Muscle layer of duodenum (tissue), 2 donors: Measurements from ENCODE around the gene EPHB1.
"Not testable (repeated sequence)": the region's sequence is repeated elsewhere in the genome, so short reads cannot be mapped to it uniquely, and the experiment has no call there.

Experiments
- H3K27ac ChIP-seq: one replicate; pipeline ENCODE4 v1.7.0; 2013; ENCODE audit warnings: mild to moderate bottlenecking, low read length
- H3K27me3 ChIP-seq: one replicate; pipeline ENCODE4 v1.7.0; 2013; ENCODE audit warnings: low read depth, mild to moderate bottlenecking, control low read depth, low read length
- H3K36me3 ChIP-seq, 2 donors: one replicate each; pipeline ENCODE4 v1.7.0; 2013; ENCODE audit warnings: low read length in 2 of 2, control low read depth in 1 of 2, mild to moderate bottlenecking in 1 of 2; ENCODE audit not compliant: insufficient read depth in 2 of 2, control insufficient read depth in 1 of 2
- H3K4me1 ChIP-seq, 2 donors: one replicate each; pipeline ENCODE4 v1.7.0; 2013; ENCODE audit warnings: low read length in 2 of 2, mild to moderate bottlenecking in 2 of 2, control low read depth in 1 of 2, moderate library complexity in 1 of 2; ENCODE audit not compliant: insufficient read depth in 2 of 2, control insufficient read depth in 1 of 2
- H3K4me3 ChIP-seq, 2 donors: one replicate each; pipeline ENCODE4 v1.7.0; 2013; ENCODE audit warnings: low read length in 2 of 2, low read depth in 1 of 2, mild to moderate bottlenecking in 1 of 2
- H3K9me3 ChIP-seq, 2 donors: one replicate each; pipeline ENCODE4 v1.7.0; 2013; ENCODE audit warnings: low read length in 2 of 2, control low read depth in 1 of 2, mild to moderate bottlenecking in 1 of 2; ENCODE audit not compliant: control insufficient read depth in 1 of 2
- donor health status: healthy.

Gene EPHB1

DNA sequence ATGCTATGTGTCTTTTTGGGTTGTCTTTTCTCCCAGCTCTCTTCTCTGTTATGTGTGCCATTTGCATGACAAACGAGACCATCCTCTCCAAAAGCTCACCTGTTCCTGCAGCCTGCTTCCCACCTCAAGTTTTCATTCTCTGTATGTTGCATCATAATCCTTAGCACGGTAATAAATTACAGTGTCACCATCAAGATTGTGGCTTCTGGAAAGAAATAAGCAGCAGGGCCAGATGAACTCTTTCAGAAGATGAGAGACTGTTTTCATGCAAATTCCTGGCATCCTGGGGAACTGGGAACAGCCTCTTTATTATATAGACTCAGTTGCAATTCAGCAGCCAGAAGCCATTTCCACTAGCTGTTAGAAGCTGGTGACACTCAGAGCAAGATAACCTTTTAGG lies 436.7 kb downstream of the EPHB1 start:
- Histone ChIP-seq H3K4me1 (no peaks in the 10 kb centered on the region), H3K9me3 (no peaks in the 10 kb centered on the region), H3K36me3 (no peaks in the 10 kb centered on the region), H3K4me3 (no peak overlapping the region), H3K27ac (no peak overlapping the region), H3K27me3 (no peaks in the 10 kb centered on the region)

DNA sequence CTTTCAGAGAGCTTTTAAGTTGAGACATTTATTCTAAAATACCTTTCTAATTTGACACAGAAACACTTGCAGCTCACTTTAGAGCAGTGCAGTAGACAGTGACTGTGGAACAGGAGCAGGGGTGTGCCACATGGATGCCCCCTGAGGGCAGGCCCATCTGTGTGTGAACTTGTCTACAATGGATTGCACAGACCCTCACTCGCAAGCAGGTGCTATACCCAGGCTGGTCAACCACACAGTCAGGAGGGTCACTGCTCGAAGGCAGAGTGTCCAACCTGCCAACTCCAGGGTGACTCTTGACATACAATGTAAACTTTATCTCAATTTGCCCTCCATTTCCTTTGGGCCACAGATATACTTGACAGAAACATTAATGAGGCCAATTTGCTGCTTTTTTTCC lies 437.2 kb downstream of the EPHB1 start:
- no peaks in the 10 kb centered on the region for H3K27me3 ChIP-seq
- no peak overlapping the region for H3K4me3 ChIP-seq
- no peaks in the 10 kb centered on the region for H3K9me3 ChIP-seq
- H3K36me3 ChIP-seq, result no peaks in the 10 kb centered on the region
- H3K4me1 ChIP-seq, result no peaks in the 10 kb centered on the region
- no peak overlapping the region for H3K27ac ChIP-seq

DNA sequence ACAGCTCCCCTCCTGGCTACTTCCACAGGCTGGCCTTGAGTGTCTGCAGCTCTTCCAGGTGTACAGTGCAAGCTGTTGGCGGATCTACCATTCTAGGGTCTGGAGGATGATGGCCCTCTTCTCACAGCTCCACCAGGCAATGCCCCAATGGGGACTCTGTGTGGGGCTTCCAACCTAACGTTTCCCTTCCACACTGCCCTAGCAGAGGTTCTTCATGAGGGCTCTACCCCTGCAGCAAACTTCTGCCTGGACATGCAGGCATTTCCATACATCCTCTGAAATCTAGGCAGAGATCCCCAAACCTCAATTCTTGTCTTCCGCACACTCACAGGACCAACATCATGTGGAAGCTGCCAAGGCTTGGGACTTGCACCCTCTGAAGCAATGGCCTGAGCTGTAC lies 438.4 kb downstream of the EPHB1 start:
- not testable (repeated sequence) for H3K36me3 ChIP-seq, H3K27ac ChIP-seq, H3K4me1 ChIP-seq, H3K27me3 ChIP-seq, H3K9me3 ChIP-seq, H3K4me3 ChIP-seq

DNA sequence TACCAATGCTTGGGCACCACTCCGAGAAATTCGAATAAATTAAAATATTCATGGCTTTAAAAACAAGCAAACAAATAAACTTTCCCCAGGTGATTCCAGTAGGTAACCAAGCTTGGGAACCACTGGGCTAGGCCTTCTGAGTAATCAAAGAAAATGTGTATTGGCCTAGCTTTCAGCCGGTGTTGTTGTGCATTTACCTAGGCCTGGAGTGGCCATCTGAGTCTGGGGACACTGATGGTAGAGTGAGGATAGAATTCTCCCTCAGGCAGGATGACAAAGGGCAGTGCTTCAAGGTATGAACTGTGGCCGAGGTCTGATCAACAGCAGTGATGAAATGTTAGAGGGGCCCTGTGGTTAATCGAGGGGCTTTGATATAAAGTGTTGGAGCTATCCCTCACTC lies 440.5 kb downstream of the EPHB1 start:
- no peaks in the 10 kb centered on the region for H3K9me3 ChIP-seq
- H3K27me3 ChIP-seq, result no peaks in the 10 kb centered on the region
- H3K4me1 ChIP-seq, result no peaks in the 10 kb centered on the region
- H3K27ac ChIP-seq, result no peak overlapping the region
- H3K36me3 ChIP-seq, result no peaks in the 10 kb centered on the region
- H3K4me3 ChIP-seq, result no peak overlapping the region

DNA sequence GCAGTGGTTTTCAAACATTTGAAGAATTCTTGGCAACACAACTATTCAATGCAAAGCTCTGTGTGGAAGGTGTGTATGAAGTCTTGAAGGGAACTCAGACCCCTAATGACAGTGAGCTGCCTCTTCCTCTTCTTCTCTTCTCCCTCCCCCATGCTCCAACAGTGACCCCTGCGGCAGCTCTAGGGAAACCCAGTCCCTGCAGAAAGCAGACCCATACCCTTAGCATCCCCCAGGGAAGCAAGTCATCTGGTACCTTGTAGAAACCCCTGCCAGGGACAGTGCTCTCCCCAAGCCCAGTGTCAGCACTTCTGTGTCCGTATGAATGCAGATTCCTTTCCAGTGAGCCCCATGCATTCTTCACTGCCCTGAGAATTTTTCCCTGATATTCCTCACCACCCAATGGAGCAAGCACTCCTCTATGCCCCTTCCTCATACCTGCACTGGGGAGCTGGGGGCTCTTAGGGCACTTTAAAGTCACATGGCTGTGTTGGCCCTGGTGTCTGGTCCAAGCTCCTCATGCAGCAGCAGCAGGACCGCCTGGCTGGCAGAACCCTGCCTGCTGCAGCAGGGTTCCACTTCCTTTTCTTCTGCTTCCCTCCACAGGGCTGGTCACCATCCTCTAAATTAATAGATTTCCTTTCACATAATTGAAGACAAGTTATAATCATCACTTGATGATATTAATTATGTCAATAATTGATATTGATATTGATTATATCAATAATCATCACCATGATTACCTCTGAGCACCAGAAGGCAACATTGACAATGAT lies 442.5 kb downstream of the EPHB1 start:
- no peaks in the 10 kb centered on the region for H3K4me1 ChIP-seq
- H3K27me3 ChIP-seq, result no peaks in the 10 kb centered on the region
- H3K27ac ChIP-seq, result no peak overlapping the region
- H3K9me3 ChIP-seq, result no peaks in the 10 kb centered on the region
- no peak overlapping the region for H3K4me3 ChIP-seq
- H3K36me3 ChIP-seq, result no peaks in the 10 kb centered on the region

DNA sequence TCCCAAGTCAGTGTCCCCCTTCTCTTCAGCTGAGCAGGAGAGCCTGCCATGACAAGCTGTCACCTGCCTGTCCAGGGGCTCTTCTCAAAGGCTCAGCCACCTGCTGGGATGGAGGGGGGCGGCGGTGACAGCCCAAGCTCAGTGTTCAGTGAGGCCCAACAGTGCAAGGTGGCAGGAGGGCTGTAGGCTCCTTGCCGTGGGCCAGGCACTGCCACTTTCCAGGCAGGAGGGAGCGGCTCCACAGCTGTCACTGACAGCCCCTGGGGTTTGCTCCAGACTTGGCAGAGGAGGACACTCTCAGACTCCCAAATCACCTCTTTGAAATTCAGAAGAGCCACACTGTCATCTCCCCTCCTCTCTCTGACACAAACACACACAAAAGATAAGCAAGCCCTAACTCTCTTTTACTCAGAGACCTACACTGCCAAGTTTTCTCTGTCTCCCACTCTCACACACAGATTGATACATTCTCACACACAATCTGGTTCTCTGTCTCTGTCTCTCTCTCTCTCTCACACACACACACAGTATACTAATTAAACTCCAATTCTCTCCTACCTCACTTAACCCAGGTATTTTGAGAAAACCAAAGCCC lies 443.3 kb downstream of the EPHB1 start:
- Histone ChIP-seq H3K4me3 (no peak overlapping the region), H3K9me3 (no peaks in the 10 kb centered on the region), H3K36me3 (no peaks in the 10 kb centered on the region), H3K27me3 (no peaks in the 10 kb centered on the region), H3K27ac (no peak overlapping the region), H3K4me1 (no peaks in the 10 kb centered on the region)

DNA sequence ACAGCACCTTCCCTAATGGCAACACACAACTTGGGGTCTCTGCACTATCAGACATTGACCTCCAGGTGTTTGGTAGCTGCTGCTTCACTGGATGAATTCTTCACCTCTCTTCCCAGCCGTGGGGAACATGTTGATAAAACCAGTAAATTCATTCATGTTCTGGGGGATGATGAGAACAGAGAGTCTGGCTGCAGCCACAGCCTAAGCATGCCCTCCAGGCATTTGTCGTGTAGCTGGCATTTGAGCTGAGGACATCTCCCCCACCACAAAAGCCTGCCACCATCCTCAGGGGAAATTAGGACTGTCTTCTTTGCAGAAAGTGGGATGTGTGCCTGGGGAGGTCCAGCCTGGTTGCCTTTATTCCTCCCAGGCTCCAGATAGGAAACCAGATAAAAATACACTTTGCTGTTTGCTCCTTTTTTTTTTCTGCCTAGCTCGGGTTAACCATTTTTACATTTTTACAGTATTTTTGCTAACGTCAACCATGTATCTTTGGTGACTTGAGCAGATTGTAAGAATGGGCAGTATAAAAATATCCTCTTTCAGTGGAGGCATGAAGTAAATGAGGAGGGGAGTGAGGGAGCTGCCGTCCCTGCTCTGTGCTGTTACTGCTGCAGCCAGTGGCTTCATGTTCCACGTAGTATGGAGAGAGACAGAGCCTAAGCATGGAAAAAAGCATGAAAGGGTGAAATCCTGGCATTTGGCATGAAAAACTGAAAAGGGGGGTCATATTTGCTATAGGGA lies 444.0 kb downstream of the EPHB1 start:
- Histone ChIP-seq H3K27ac (no peak overlapping the region), H3K36me3 (no peaks in the 10 kb centered on the region), H3K4me1 (no peaks in the 10 kb centered on the region), H3K4me3 (no peak overlapping the region), H3K9me3 (no peaks in the 10 kb centered on the region), H3K27me3 (no peaks in the 10 kb centered on the region)

DNA sequence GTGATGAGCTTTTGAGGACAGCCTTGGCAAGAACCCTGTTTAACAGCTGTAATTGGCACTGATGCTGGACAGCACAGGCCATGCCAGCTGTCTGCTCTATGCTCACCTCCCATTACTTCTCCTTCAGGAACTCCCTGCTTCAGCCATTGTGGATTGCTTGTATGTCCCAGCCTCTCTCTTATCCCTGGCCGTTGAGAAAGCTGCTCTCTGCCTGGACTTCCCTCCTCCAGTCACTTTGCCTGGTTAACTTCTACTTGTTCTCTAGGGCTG lies 444.5 kb downstream of the EPHB1 start:
- H3K4me3 ChIP-seq, result no peak overlapping the region
- H3K4me1 ChIP-seq, result no peaks in the 10 kb centered on the region
- H3K27ac ChIP-seq, result no peak overlapping the region
- H3K9me3 ChIP-seq, result no peaks in the 10 kb centered on the region
- H3K27me3 ChIP-seq, result no peaks in the 10 kb centered on the region
- H3K36me3 ChIP-seq, result no peaks in the 10 kb centered on the region

DNA sequence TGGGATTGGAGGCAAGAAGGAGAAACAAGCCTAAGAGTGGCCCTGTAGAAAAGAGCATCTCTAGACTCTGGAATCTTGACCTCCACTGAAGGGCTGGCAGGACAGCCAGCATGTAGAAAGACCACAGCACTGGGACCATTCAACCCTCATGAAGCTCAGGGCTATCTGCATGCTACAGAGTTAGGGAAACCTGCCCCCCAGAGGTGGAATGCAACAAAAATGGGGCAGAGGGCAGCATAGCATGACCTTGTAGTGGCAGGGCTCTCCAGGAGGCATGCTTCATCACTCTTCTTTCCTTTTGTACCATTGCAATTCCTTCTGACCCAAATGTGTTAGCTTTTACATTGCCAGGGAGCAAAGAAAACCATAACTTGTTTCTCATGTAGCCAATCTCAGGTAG lies 445.4 kb downstream of the EPHB1 start:
- Histone ChIP-seq H3K27ac (no peak overlapping the region), H3K4me1 (no peaks in the 10 kb centered on the region), H3K4me3 (no peak overlapping the region), H3K27me3 (no peaks in the 10 kb centered on the region), H3K9me3 (no peaks in the 10 kb centered on the region), H3K36me3 (no peaks in the 10 kb centered on the region)

DNA sequence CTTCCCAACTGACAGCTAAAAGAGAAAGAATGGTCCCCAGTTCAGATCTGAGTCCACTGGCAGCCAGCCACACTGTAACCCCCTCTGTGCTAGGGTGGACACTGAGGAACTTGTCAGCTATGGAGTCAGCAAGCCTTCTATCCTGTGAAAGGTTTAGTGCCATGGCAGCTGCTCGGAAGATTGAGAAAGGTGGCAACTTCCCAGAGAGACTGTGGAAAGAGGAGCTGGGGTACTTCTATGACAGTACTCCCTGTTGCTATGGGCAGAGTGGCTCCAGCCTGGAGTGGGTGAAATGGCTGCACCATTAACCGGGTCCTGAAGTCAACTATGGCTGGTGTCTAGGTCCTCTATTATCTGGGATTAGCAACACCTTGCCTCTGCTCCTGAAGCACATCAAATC lies 447.2 kb downstream of the EPHB1 start:
- Histone ChIP-seq H3K9me3 (no peaks in the 10 kb centered on the region), H3K4me3 (no peak overlapping the region), H3K27me3 (no peaks in the 10 kb centered on the region), H3K27ac (no peak overlapping the region), H3K4me1 (no peaks in the 10 kb centered on the region), H3K36me3 (no peaks in the 10 kb centered on the region)

DNA sequence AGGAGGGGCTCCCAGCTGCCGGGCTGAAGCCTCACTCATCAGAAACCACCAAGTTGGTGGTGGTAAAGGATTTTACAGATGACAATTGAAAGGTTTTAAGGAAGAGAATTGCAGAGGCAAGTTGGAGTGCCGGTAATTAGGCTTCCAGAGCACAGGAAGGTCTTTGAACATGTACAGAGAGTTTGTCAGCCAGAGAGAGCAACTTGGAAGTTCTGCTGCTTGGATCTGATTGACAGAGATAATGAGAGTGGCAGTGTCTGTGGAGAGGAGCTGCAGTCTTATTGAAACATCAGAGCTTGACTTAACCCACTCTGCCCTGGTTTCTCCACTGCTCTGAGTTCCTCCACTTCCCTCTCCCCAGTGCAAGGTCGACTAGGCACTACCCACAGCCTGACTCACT lies 448.6 kb downstream of the EPHB1 start:
- Histone ChIP-seq H3K36me3 (no peaks in the 10 kb centered on the region), H3K27me3 (no peaks in the 10 kb centered on the region), H3K27ac (no peak overlapping the region), H3K9me3 (no peaks in the 10 kb centered on the region), H3K4me3 (no peak overlapping the region), H3K4me1 (no peaks in the 10 kb centered on the region)
